ENCODE measurements around the gene PSME4.
"Not testable (repeated sequence)": the region's sequence is repeated elsewhere in the genome, so short reads cannot be mapped to it uniquely, and the experiment has no call there.

Gene PSME4

DNA sequence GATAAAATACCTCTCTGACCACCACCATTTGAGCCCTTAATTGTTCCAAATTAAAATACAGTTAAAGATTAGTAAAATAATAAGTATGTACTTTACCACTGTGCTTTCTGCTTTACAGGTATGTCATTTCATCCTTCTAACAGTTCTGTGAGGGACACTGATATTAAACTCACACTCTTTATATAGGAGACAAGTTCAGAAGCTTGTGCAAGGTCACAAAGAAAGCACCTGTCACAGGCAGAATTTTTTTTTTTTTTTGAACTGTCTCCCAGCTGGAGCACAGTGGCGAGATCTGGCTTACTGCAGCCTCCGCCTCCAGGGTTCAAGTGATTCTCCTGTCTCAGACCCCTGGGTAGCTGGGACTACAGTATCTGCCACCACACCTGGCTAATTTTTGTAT is 89.4 kb downstream of the PSME4 start:
- no peak for DNase-seq

DNA sequence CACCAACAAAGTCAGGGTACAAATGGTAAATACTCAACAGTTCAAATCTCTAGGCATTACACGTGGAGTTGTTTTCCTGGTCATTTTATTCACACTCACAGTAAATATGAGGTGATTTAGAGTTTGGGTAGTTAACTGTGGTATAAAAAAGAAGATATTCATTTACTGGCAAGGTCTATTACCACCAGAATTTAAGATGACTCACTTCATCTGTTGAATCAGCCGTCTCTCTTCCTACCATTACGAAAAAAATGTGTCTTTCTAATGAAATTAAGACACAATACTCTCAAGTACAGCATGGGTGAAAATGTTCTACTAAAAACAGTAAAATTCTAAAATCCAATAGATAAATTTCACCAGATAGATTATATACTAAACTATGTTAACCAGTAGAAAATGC is 90.0 kb downstream of the PSME4 start:
- peak; percentile 70 for DNase-seq

DNA sequence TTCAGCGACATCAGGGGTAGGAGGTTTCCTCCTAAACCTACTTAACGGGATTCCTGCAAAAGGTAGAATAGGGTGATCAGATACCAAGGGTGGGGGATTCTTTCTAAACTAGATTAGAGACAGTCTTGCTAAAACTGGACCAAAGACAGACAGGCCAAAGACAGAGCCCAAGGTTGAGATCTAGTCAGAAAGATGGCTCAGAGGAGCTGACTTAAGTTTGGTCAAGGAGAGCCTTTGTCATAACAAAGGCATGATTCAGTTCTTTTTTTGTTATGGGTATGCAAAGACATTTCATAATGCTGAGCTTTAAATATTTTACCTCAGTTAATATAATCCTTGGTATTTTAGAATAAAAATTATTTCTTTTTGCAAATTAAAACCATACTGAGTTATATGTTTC is 93.2 kb downstream of the PSME4 start:
- peak; percentile 8 for DNase-seq

GRCh38 chr2:53877112-53877511 is 93.7 kb downstream of the PSME4 start:
- no peak for DNase-seq

DNA sequence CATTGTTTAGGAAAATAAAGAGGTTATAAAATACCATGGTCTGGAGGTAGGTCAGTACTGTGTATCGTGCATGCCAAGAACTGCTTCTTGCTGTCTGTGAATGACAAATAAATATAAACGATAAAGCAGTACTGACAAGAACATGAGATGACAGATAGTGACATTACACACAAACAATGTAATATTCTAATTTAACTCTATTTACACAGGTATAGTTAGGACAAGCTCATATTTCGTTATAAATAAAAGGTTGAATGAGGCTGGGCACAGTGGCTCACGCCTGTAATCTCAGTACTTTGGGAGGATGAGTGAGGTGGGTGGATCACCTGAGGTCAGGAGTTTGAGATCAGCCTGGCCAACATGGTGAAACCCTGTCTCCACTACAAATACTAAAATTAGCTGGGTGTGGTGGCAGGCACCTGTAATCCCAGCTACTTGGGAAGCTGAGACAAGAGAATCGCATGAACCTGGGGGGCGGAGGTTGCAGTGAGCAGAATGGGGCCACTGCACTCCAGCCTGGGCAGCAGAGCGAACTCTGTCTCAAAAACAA is 96.3 kb downstream of the PSME4 start:
- DNase-seq: no peak

- no peak for DNase-seq
Measured at GRCh38 chr2:53867773-53868172, 103.0 kb downstream of the PSME4 start.

DNA sequence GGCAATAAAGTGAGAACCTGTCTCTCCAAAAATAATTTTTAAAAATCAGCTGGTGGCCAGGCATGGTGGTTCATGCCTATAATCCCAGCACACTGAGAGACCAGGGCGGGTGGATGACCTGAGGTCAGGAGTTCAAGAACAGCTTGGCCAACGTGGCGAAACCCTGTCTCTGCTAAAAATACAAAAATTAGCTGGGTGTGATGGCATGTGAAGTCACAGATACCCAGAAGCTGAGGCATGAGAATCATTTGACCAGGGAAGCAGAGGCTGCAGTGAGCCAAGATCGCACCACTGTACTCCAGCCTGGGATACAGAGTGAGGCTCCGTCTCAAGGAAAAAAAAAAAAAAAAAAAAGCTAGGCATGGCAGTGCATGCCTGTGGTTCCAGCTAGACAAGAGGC is 103.6 kb downstream of the PSME4 start:
- no peak for DNase-seq

DNA sequence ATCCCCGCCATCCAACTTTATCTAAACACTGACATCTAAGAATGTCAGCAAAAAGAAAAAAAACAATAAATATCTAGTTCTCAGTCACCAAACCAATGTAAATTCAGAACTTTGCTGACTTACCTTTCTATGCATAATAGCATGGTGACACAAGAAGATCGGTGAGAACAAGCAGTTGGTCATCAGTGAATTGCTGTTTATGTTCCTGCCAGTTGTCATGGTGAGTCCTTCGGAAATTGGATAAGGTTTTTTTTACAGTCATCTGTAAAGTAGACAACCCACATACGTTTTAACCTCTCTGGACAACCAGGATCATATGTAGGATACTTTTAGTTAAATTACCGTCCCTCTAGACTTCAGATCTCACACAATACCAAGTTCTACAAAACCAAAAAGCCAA is 104.8 kb downstream of the PSME4 start:
- no peak for DNase-seq

DNA sequence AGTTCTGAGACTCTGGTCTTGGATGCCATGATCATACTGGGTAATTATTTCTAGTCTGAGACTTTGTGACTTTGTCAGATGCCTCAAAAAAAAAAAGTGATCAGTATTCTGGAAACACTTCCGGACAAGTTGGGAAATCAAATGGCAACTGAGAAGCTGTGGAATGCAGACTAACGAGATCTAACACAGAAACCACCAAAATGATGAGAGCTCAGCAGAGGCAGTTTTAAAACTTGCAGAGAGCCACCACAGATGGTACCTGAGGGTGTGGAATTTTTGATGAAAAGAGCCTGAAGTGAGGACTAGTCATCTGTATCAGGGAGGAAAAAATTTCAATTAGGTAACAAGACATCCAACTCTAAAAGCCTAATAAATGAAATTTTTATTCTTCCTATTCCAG is 105.5 kb downstream of the PSME4 start:
- no peak for DNase-seq

GRCh38 chr2:53863538-53864227 is 107.1 kb downstream of the PSME4 start:
- DNase-seq: no peak

DNA sequence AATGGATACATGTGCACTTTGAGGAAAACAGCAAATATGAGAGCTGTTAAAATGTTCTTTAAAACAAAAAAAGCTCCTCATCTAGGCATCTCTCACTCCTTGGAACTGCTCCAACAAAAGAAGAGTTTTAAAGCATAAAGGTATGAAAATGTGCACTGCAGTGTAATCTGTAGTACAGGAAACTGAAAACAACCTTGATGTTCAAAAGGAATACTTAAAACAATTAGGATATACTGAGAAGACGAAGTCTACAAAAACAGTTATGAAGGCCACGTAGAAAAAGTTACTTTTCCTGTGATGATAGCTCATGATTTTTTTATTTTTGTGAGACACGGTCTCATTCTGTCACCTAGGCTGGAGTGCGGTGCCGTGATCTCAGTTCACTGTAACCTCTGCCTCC is 109.0 kb downstream of the PSME4 start:
- DNase-seq: no peak

DNA sequence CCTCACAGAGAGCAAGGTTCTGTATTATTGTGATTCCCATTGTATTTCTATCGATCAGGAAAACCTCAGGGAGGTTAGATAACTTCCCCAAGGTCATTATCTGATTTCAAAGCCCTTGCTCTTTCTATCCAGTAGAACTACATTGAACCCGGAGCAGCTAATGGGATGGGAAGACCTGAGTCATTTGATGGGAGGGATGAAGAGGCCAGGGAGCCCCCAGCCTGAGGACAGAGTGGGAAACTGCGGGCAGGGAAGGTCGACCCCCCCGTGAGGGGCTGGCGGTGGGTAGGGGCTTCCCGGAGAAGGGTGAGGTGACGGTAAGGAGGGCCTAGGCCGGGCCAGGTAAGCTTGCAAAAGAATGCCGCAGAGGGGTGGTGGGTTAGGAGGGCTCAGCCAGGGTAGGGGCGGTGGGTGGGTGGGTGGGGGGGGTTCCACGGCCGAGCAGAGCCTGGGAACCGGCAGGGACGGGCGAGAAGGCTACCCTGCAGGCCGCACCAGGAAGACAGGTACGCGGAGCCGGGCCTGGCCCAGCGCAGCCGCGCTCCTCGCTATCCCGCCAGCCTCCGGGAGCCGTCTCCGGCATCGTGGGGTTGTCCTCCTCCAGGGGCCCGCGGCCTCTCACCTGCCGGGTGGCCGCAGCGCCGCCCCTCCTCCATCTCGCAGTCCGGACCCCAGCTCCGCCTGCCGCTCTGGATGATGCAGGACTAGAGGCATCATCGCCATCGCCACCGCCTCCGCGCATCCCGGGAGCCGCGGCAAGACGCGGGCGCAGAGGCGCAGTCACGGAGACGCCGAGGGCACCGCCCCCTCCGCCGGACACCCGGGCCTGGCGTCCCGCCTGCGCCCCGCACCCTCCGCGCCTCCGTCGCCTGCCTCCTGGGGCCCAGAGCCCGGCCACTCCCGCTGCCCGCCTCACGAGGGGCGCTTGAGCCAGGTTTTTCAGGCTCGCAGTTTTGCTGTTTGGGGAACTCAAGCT is 111.3 kb downstream of the PSME4 start, which contains the start of gene GPR75:
Gene GPR75 (minus strand): TSS at position 762 of the 976 bp plus-strand sequence. CDS start 5,211 bp downstream, outside the sequence.
- DNase-seq: no peak

GRCh38 chr2:53856272-53856671 is 114.5 kb downstream of the PSME4 start:
- DNase-seq: no peak

DNA sequence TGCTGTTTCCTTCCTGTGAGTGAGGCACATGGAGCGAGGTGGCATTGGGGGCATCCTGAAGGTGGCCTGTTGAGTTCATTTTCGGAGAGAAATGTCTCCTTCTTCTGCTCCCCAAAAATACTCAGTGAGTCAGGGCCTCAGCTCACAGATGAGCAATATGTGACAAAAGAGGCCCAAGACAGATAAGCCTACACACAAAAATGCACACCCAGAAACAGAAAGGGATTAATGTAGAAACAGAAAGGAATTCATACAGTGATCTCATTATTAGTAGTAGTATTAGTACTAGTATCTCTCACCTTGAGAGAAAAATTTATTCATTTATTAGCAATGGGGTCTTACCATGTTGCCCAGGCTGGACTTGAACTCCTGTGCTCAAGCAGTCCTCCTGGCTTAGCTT is 116.1 kb downstream of the PSME4 start:
- DNase-seq: peak; percentile 21

- DNase-seq: no peak
Measured at GRCh38 chr2:53852532-53852931, 118.3 kb downstream of the PSME4 start.

- not testable (repeated sequence) for DNase-seq
Measured at GRCh38 chr2:53851052-53851757, 119.6 kb downstream of the PSME4 start.

GRCh38 chr2:53848062-53848461 is 122.7 kb downstream of the PSME4 start:
- no peak for DNase-seq

DNA sequence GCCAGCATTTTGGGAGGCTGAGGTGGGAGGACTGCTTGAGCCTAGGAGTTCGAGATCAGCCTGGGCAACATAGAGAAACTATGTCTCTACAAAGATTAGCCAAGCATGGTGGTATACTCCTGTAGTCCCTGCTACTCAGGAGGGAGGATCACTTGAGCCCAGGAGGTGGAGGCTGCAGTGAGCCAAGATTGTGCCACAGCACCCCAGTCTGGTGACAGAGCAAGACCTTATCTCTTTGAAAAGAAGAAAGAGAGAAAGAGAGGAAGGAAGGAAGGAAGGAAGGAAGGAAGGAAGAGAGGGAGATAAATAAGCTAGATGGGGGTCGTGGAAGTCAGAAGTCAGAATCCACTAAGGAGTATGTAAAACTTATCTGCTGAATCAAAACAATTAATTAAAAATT is 127.2 kb downstream of the PSME4 start:
- DNase-seq: no peak

DNA sequence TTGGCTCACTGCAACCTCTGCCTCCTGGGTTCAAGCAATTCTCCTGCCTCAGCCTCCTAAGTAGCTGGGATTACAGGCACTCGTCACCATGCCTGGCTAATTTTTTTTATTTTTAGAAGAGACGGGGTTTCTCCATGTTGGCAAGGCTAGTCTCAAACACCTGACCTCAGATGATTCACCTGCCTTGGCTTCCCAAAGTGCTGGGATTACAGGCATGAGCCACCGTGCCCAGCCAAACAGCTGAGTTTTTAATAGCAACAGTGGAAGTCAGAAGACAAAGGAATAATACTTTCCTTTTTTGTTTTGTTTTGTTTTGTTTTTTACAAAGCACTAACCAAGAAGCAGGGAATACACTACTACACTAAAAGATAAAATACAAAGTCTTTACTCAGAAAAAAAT is 127.9 kb downstream of the PSME4 start:
- no peak for DNase-seq

GRCh38 chr2:53841651-53842050 is 129.1 kb downstream of the PSME4 start:
- not testable (repeated sequence) for DNase-seq

- no peak for DNase-seq
Measured at GRCh38 chr2:53840580-53840979, 130.2 kb downstream of the PSME4 start.

DNA sequence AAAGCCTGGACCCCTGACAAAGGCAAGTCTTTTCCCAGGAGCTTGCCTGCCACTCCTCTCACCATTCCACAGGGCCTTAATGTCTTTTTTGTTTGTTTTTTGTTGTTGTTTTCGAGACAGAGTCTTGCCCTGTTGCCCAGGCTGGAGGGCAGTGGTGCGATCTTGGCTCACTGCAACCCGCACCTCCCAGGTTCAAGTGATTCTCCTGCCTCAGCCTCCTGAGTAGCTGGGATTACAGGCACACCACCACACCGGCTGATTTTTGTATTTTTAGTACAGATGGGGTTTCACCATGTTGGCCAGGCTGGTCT is 140.9 kb downstream of the PSME4 start:
- not testable (repeated sequence) for DNase-seq

DNA sequence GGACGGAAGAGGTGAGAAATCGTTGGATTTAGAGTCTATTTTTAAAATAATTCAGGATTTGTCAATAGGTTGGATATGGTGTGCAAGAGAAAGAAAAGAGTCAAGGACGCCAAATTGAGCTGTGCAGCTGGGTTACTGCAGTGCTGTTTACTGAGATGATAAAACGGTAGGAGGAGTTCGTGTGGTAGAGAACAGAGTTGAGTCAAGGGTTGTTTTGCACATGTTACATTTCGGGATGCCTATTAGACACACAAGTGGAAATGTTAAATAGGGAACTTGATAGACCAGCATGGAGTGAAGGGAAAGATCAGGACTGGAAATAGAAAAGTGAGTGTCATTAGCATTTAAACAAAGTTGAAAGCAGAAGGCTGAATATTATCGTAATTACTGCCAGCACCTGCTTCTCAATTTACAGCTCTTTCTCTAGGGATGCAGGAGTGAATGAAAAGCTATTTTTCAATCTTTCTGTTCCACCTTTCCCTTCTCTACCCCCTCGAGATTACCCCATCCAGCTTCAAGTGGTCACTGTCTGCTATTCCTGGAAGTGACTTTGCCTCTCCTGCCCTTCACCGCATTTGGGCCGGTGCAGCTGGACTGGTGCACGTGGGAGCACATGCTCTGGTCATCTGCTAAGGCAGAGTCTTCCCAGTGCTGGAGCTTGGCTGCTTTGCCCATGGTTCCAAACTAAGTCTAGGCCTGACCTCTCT is 141.4 kb downstream of the PSME4 start:
- DNase-seq: no peak
